NCI-H2107 treated with DMSO at 0.1 percent for 48 hours (cell line): Measurements from ENCODE around the gene CDHR2.
"Not testable (repeated sequence)": the region's sequence is repeated elsewhere in the genome, so short reads cannot be mapped to it uniquely, and the experiment has no call there.

Experiments used
- DNase-seq: peaks from one replicate; lab custom pipeline; 2025; ENCODE audit not compliant: unreplicated experiment; lab: John Stamatoyannopoulos, UW

CDHR2 gene

GRCh38 chr5:176596069-176596644 is 47.0 kb downstream of the CDHR2 start:
- no peak for DNase-seq

- DNase-seq: no peak
Observed at GRCh38 chr5:176596689-176597416, 47.7 kb downstream of the CDHR2 start.

GRCh38 chr5:176597417-176598389 is 48.6 kb downstream of the CDHR2 start:
- no peak for DNase-seq

- DNase-seq: not testable (repeated sequence)
Observed at GRCh38 chr5:176599749-176600430, 50.7 kb downstream of the CDHR2 start.

- DNase-seq: no peak
Observed at GRCh38 chr5:176601901-176602482, 52.9 kb downstream of the CDHR2 start.

GRCh38 chr5:176603091-176603490 is 53.9 kb downstream of the CDHR2 start:
- DNase-seq: no peak

GRCh38 chr5:176606032-176606431 is 56.9 kb downstream of the CDHR2 start:
- DNase-seq: no peak

- DNase-seq: no peak
Observed at GRCh38 chr5:176606875-176607274, 57.7 kb downstream of the CDHR2 start.

- DNase-seq: no peak
Observed at GRCh38 chr5:176608142-176608705, 59.1 kb downstream of the CDHR2 start.

- no peak for DNase-seq
Observed at GRCh38 chr5:176608937-176609723, 60.0 kb downstream of the CDHR2 start.

- peak; percentile 11 for DNase-seq
Observed at GRCh38 chr5:176609724-176610434, 60.7 kb downstream of the CDHR2 start, which contains the start of gene GPRIN1. TSS of gene GPRIN1 (minus strand) at chr5:176610156. CDS start at chr5:176599834, 10,322 bp downstream.

GRCh38 chr5:176610435-176610773 is 61.3 kb downstream of the CDHR2 start:
- DNase-seq: no peak

- no peak for DNase-seq
Observed at GRCh38 chr5:176611435-176611834, 62.3 kb downstream of the CDHR2 start.

- no peak for DNase-seq
Observed at GRCh38 chr5:176612008-176612407, 62.9 kb downstream of the CDHR2 start.

- DNase-seq: no peak
Observed at GRCh38 chr5:176612855-176613254, 63.7 kb downstream of the CDHR2 start.

- no peak for DNase-seq
Observed at GRCh38 chr5:176614805-176615478, 65.8 kb downstream of the CDHR2 start.

GRCh38 chr5:176616511-176616910 is 67.4 kb downstream of the CDHR2 start:
- no peak for DNase-seq

GRCh38 chr5:176618783-176619182 is 69.6 kb downstream of the CDHR2 start:
- DNase-seq: no peak
